Esophagus muscularis mucosa (tissue), 4 donors: Measurements from ENCODE around the gene LKAAEAR1. TPM values are rescaled to one million over a fixed set of nuclear protein-coding genes. Genes with fewer than 3 reads are reported as not detected.

Source experiments
- DNase-seq: peaks from one replicate; pipeline ENCODE4 v3.0.0-alpha.2; 2017; ENCODE audit errors: extremely low spot score
- H3K27ac ChIP-seq, 4 donors: fragments of 200-600 bp; sonication (generic); replicated peaks in 1 of 4; 1 replicate in 3 of 4; 2 replicates in 1 of 4; pipeline ENCODE4 v1.5.1; 2016 to 2019; ENCODE audit warnings: mild to moderate bottlenecking in 1 of 4
- H3K27me3 ChIP-seq, 4 donors: fragments of 200-600 bp; sonication (generic); one replicate each; pipeline versions ENCODE4 v1.5.1 to v1.6.0; 2016 to 2019
- H3K36me3 ChIP-seq, 4 donors: fragments of 200-600 bp; sonication (generic); one replicate each; pipeline ENCODE4 v1.5.1; 2016 to 2019
- H3K4me1 ChIP-seq, 4 donors: fragments of 200-600 bp; sonication (generic); one replicate each; pipeline ENCODE4 v1.5.1; 2016 to 2019
- H3K4me3 ChIP-seq, 4 donors: fragments of 200-600 bp; sonication (generic); 1 replicate in 2 of 4; 2 replicates in 2 of 4; pipeline ENCODE4 v1.5.1; 2016 to 2019; ENCODE audit warnings: mild to moderate bottlenecking in 4 of 4, moderate library complexity in 1 of 4
- H3K9me3 ChIP-seq, 4 donors: fragments of 200-600 bp; sonication (generic); 1 replicate in 3 of 4; 2 replicates in 1 of 4; pipeline ENCODE4 v1.5.1; 2016 to 2019
- EP300 ChIP-seq: sonication (generic); formaldehyde crosslinking; IDR thresholded peaks from one replicate; pipeline ENCODE4 v1.6.1; 2017; ENCODE audit warnings: antibody characterized with exemption
- POLR2A ChIP-seq: fragments of 450-650 bp; IDR thresholded peaks from one replicate; pipeline ENCODE4 v1.6.1; 2017; ENCODE audit warnings: antibody characterized with exemption, moderate library complexity, mild to moderate bottlenecking, low read depth
- POLR2AphosphoS5 ChIP-seq, 2 donors: sonication (generic); formaldehyde crosslinking; IDR thresholded peaks; one replicate each; pipeline ENCODE4 v1.6.1; 2017; ENCODE audit warnings: antibody characterized with exemption in 2 of 2
- WGBS: methylation state at CpG from one replicate; pipeline ENCODE4 v1.1.5; 2018; 5-methylcytosine and 5-hydroxymethylcytosine counted together
- intact Hi-C: fragments of 100-400 bp; cut with DNase I; formaldehyde crosslinking; loops from one replicate; pipeline ENCODE4 v1.15.1; 2023
- total RNA-seq, 4 donors: library from RNA; depleted of rRNA; stranded (reverse); fragments of >200 nt; gene quantifications; one replicate each; pipeline versions ENCODE4 v1.1.0 to v1.2.1, GENCODE V29; 2016
- TF ChIP-seq, protein P1 (sequence below), 3 experiments: fragments of 200-600 bp in 2 of 3; fragments of 450-650 bp in 1 of 3; sonication (generic) in 2 of 3; IDR thresholded peaks; one replicate each; pipeline ENCODE4 v1.5.1; 2017 to 2019; ENCODE audit warnings: antibody characterized with exemption in 3 of 3, mild to moderate bottlenecking in 2 of 3, moderate library complexity in 1 of 3

LKAAEAR1 gene
- total RNA-seq, 4 donors from 2014 or later: not detected

DNA sequence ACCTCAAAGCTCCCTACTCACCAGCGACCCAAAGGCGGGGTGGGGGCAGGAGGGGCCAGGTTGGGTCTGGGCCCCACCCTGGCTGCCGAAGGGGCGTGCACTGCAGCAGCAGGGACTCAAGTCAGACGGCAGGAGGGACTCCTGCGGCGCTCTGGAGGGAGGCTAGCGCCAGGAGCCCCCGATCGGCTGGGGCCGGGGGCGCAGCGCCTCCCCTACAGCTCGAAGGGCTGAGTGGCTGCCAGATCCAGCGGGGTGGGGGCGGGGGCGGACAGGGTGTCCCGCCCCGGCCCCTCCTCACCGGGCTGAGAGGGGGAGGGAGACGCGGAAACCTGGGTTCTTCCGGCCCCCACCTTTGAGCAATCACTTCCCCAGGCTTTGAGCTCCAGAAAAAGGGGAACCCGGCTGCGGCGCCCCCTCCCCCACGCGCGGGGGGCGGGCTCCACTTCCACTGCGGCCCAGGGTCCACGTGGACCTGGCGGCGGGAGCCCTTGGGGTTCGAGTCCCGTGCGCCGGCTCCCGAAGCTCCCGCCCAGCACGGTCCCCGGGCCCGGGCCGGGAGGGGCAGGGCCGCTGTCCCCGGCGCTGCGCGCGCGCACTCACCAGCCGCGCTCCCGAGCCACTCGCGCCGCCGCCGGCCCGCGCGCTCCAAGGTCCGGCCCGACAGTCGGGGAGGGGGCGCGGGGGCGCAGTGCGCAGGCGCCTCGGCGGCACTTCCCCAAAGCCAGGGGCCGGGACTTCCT is 4.8 kb downstream of the LKAAEAR1 start, which contains the start of gene RGS19:
TSS of gene RGS19 (minus strand) at position 246 of the 740 bp plus-strand sequence. CDS start 2,632 bp downstream, outside the sequence.
- no peak for TF ChIP-seq EP300
- TF ChIP-seq, protein P1, sequence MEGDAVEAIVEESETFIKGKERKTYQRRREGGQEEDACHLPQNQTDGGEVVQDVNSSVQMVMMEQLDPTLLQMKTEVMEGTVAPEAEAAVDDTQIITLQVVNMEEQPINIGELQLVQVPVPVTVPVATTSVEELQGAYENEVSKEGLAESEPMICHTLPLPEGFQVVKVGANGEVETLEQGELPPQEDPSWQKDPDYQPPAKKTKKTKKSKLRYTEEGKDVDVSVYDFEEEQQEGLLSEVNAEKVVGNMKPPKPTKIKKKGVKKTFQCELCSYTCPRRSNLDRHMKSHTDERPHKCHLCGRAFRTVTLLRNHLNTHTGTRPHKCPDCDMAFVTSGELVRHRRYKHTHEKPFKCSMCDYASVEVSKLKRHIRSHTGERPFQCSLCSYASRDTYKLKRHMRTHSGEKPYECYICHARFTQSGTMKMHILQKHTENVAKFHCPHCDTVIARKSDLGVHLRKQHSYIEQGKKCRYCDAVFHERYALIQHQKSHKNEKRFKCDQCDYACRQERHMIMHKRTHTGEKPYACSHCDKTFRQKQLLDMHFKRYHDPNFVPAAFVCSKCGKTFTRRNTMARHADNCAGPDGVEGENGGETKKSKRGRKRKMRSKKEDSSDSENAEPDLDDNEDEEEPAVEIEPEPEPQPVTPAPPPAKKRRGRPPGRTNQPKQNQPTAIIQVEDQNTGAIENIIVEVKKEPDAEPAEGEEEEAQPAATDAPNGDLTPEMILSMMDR (IDR thresholded peaks at IDR 0.05): peak in 1 of 3 experiments; percentile 13
- peaks cover 36 to 56% (median 45%) of the 10 kb centered on the region in 4 donors for H3K4me1 ChIP-seq
- H3K27ac ChIP-seq: peak within 1 kb of the TSS; percentile 63 to 85 (median 70)
- peaks cover 0 to 6% (median 3%) of the 10 kb centered on the region in 4 donors for H3K36me3 ChIP-seq
- WGBS: 0% methylated on average over 9 of the region's 73 CpGs
- no peak for DNase-seq
- intact Hi-C loops: loop anchor here (5.0 kb wide), 1 partner anchor 43 kb away; no protein-coding TSS in a partner anchor
- no peaks in the 10 kb centered on the region for H3K9me3 ChIP-seq
- H3K27me3 ChIP-seq: peaks cover 0 to 25% (median 8%) of the 10 kb centered on the region in 4 donors
- peak within 1 kb of the TSS; percentile 67 to 86 (median 76) for H3K4me3 ChIP-seq

DNA sequence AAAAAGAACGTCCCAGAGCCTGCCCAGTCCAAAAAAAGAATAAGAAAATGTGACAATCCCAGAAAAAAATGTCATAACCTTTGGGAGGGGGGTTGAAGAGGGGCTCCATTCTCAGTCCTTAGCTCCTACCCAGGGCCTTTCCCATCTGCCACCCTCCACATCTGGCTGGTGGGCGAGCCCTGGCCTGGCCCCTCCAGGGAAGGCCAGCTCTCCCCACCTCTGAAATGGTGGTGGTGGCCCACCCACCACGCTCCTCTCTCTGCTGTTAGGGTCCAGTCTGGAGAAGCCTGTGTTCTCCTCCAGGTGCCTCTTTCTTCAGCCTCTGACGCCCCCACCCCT is 5.3 kb downstream of the LKAAEAR1 start:
- Histone ChIP-seq H3K27me3 (peaks cover 0 to 19% (median 3%) of the 10 kb centered on the region in 4 donors), H3K4me3 (peak overlapping the region; percentile 67 to 86 (median 76)), H3K36me3 (peaks cover 0 to 12% (median 8%) of the 10 kb centered on the region in 4 donors), H3K9me3 (no peaks in the 10 kb centered on the region), H3K27ac (peak overlapping the region; percentile 58 to 80 (median 70)), H3K4me1 (peaks cover 33 to 51% (median 39%) of the 10 kb centered on the region in 4 donors)
- intact Hi-C loops: no loop called here
- DNase-seq: no peak
- WGBS: 11% methylated on average over 4 of the region's 4 CpGs
- TF ChIP-seq, protein P1 (IDR thresholded peaks at IDR 0.05): no peak
- TF ChIP-seq POLR2A: no peak
- TF ChIP-seq POLR2AphosphoS5 (IDR thresholded peaks at IDR 0.05): no peak
- no peak for TF ChIP-seq EP300

DNA sequence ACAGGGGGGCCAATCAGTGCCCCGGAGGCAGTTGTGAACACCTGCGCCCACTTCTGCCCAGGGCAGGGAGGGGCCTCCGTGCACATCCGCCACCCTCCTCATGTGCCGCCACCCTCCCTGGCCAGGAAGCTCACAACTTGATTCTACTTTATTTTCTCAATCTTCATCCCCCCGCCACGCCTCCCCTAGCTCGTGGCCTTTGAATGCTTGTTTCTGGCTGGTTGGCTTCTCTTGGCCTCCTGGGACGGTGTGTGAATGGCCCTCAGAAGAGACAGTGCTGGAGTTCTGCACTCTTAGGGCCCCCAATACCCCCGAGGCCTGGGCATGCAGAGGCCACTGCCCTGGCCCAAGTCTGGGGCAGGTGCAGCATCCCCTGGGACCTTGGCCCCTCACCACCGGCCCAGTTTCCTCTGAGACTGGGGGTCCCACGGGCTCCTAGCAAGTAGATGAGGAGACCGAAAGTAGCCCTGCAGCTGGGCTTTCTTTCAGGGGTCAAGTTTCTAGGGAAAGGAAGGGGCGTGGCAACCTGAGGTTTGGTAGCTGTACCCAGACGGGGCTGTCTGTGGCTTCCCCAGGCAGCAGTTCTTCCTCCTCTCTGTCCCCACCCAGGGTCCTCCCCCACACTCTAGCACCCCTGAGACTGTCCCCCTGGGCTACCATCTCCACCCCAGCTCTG is 6.2 kb downstream of the LKAAEAR1 start:
- no peak overlapping the region for H3K27ac ChIP-seq
- no peak for DNase-seq
- H3K27me3 ChIP-seq: peaks cover 0 to 10% (median 0%) of the 10 kb centered on the region in 4 donors
- peak overlapping the region; percentile 67 to 86 (median 76) for H3K4me3 ChIP-seq
- H3K36me3 ChIP-seq: peaks cover 0 to 19% (median 17%) of the 10 kb centered on the region in 4 donors
- intact Hi-C loops: no loop called here
- H3K4me1 ChIP-seq: peaks cover 27 to 43% (median 30%) of the 10 kb centered on the region in 4 donors
- WGBS: 52% methylated on average over 9 of the region's 15 CpGs
- TF ChIP-seq EP300 (no peak), POLR2A (no peak), POLR2AphosphoS5 (IDR thresholded peaks at IDR 0.05) (no peak)
- TF ChIP-seq, protein P1 (IDR thresholded peaks at IDR 0.05): no peak
- no peaks in the 10 kb centered on the region for H3K9me3 ChIP-seq

DNA sequence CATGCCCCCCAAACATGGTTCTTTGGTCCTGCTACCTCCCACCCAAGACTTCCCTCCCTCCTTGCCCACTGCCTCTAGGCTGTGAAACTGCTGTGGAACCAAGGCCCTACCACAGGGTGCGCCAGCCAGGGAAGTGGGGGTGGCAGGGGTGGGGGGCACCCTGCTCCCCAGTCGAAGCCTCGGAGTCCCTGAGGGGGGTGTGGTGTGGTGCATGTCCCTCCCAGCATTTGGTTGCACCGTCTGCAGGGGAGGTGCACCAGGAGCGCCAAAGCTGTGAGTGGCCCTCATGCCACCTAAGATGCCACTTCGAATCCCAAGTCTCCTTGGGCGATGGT is 6.7 kb downstream of the LKAAEAR1 start:
- WGBS: no CpG with 5 or more reads among the region's 7 CpGs
- TF ChIP-seq EP300 (no peak), POLR2AphosphoS5 (IDR thresholded peaks at IDR 0.05) (no peak)
- no peak overlapping the region for H3K27ac ChIP-seq

DNA sequence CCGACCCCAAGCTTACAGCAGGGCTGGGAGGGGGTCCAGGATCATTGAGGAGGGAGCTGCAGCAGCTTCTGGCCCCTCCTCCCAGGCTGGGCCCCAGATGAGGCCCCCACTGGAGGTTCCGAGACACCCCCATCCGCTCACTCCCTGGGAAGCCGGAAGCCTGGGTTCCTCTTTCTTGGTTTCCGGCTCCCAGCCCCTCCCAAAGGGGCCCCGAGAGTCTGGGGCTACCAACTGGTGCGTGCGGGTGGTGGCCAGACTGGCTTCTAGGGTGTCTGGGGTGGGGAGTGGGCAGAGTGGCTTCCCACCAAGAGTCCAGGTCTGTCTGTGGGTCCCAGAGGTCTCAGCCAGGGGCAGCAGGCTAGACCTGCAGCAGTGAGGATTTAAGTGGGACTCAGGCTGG is 7.1 kb downstream of the LKAAEAR1 start:
- Histone ChIP-seq H3K27me3 (peaks cover 0 to 1% (median 0%) of the 10 kb centered on the region in 4 donors), H3K4me1 (peaks cover 26 to 35% (median 26%) of the 10 kb centered on the region in 4 donors), H3K36me3 (peaks cover 6 to 28% (median 26%) of the 10 kb centered on the region in 4 donors), H3K27ac (no peak overlapping the region), H3K9me3 (no peaks in the 10 kb centered on the region), H3K4me3 (peak overlapping the region; percentile 67 to 86 (median 76))
- intact Hi-C loops: no loop called here
- DNase-seq: no peak
- TF ChIP-seq POLR2A (no peak), POLR2AphosphoS5 (IDR thresholded peaks at IDR 0.05) (no peak), EP300 (no peak)
- TF ChIP-seq, protein P1 (IDR thresholded peaks at IDR 0.05): no peak
- WGBS: no CpG with 5 or more reads among the region's 8 CpGs

More for the DNA sequence above, 6.7 kb downstream of the LKAAEAR1 start:
- peak overlapping the region; percentile 67 to 86 (median 76) for H3K4me3 ChIP-seq
- H3K9me3 ChIP-seq: no peaks in the 10 kb centered on the region
- H3K36me3 ChIP-seq: peaks cover 5 to 24% (median 22%) of the 10 kb centered on the region in 4 donors
- peaks cover 26 to 39% (median 27%) of the 10 kb centered on the region in 4 donors for H3K4me1 ChIP-seq
- intact Hi-C loops: no loop called here
- DNase-seq: no peak
- peaks cover 0 to 5% (median 0%) of the 10 kb centered on the region in 4 donors for H3K27me3 ChIP-seq
